ENCODE data around the gene DGKH. TPM values are rescaled to one million over a fixed set of nuclear protein-coding genes. Genes with fewer than 3 reads are reported as not detected.

DGKH gene
- total RNA-seq, 1 experiment from 2014 or later, result 19.1 TPM

DNA sequence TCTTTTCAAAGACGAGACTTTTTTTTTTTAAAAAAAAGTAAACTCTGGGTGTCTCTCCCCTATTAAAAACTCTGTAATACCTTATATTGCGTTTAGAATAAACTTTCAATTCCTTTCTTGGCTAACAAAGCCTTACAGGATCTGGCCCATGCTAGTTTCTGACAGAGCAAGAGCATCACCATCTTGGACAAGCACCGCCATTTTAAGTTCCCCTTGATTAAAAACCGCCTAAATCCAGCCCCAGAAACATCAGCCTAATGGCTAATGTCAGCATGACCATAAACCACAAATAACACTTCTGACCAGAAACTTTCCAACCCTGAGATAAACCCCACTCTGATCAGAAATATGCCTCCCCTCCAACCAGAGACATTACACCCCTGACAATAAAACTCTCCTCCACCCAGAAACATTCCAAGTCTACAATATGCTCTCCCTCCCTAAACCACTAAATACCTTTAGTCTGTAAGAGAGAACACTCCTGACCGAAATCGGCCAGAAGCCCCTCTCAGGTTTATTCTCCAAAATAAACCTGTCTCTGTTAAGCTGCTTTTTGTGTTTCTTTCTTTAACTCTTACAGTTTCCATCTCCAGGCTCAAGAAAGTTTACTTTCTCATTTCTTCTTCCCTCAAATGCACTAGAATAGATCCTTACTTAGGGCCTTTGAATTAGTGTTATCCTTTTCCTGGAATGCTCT is 221.9 kb downstream of the DGKH start:
- intact Hi-C loops (cut with micrococcal nuclease; ENCODE audit: unreplicated experiment), result no loop called here
- TF ChIP-seq, protein P1, sequence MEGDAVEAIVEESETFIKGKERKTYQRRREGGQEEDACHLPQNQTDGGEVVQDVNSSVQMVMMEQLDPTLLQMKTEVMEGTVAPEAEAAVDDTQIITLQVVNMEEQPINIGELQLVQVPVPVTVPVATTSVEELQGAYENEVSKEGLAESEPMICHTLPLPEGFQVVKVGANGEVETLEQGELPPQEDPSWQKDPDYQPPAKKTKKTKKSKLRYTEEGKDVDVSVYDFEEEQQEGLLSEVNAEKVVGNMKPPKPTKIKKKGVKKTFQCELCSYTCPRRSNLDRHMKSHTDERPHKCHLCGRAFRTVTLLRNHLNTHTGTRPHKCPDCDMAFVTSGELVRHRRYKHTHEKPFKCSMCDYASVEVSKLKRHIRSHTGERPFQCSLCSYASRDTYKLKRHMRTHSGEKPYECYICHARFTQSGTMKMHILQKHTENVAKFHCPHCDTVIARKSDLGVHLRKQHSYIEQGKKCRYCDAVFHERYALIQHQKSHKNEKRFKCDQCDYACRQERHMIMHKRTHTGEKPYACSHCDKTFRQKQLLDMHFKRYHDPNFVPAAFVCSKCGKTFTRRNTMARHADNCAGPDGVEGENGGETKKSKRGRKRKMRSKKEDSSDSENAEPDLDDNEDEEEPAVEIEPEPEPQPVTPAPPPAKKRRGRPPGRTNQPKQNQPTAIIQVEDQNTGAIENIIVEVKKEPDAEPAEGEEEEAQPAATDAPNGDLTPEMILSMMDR (IDR thresholded peaks at IDR 0.05; ENCODE audit: unreplicated experiment), result no peak
- H3K36me3 Mint-ChIP-seq (ENCODE audit: insufficient read depth, unreplicated experiment), result peaks cover 20% of the 10 kb centered on the region
- DNase-seq, result no peak
- peaks cover 8% of the 10 kb centered on the region for H3K9me3 Mint-ChIP-seq (ENCODE audit: low read depth, unreplicated experiment)
- no peak overlapping the region for H3K4me3 Mint-ChIP-seq (ENCODE audit: low read depth, unreplicated experiment)
- peaks cover 11% of the 10 kb centered on the region for H3K4me1 Mint-ChIP-seq (ENCODE audit: low read depth, unreplicated experiment)
- BruUV-seq (replicated peaks), result no TSS peak
- H3K27me3 Mint-ChIP-seq (ENCODE audit: unreplicated experiment), result no peaks in the 10 kb centered on the region
- CTCF ChIA-PET, result no interaction called here
- H3K27ac Mint-ChIP-seq (ENCODE audit: unreplicated experiment), result peak overlapping the region; percentile 79

DNA sequence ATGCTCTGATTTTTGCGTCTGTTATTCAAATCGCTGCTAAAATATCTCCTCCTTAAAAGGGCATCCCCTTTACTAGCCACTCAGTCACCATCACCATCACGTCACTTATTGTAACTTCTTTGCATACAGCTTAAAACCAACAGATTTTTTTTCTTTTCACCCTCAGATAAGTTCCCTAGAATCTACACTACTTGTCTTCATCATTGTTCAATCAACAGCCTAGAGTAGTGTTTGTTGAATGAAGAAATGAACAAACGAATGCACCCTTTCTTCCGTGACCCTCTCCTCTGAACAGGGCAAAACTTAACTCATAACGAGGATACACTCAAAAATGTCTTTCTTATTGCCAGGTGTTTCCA is 222.4 kb downstream of the DGKH start:
- no peaks in the 10 kb centered on the region for H3K27me3 Mint-ChIP-seq (ENCODE audit: unreplicated experiment)
- H3K4me3 Mint-ChIP-seq (ENCODE audit: low read depth, unreplicated experiment), result peak overlapping the region; percentile 78
- H3K4me1 Mint-ChIP-seq (ENCODE audit: low read depth, unreplicated experiment), result peaks cover 11% of the 10 kb centered on the region
- TF ChIP-seq, protein P1 (IDR thresholded peaks at IDR 0.05; ENCODE audit: unreplicated experiment), result no peak
- no peak for DNase-seq
- CTCF ChIA-PET, result no interaction called here
- H3K27ac Mint-ChIP-seq (ENCODE audit: unreplicated experiment), result peak overlapping the region; percentile 79
- peaks cover 8% of the 10 kb centered on the region for H3K9me3 Mint-ChIP-seq (ENCODE audit: low read depth, unreplicated experiment)
- no TSS peak for BruUV-seq (replicated peaks)
- peaks cover 20% of the 10 kb centered on the region for H3K36me3 Mint-ChIP-seq (ENCODE audit: insufficient read depth, unreplicated experiment)
- intact Hi-C loops (cut with micrococcal nuclease; ENCODE audit: unreplicated experiment), result no loop called here

DNA sequence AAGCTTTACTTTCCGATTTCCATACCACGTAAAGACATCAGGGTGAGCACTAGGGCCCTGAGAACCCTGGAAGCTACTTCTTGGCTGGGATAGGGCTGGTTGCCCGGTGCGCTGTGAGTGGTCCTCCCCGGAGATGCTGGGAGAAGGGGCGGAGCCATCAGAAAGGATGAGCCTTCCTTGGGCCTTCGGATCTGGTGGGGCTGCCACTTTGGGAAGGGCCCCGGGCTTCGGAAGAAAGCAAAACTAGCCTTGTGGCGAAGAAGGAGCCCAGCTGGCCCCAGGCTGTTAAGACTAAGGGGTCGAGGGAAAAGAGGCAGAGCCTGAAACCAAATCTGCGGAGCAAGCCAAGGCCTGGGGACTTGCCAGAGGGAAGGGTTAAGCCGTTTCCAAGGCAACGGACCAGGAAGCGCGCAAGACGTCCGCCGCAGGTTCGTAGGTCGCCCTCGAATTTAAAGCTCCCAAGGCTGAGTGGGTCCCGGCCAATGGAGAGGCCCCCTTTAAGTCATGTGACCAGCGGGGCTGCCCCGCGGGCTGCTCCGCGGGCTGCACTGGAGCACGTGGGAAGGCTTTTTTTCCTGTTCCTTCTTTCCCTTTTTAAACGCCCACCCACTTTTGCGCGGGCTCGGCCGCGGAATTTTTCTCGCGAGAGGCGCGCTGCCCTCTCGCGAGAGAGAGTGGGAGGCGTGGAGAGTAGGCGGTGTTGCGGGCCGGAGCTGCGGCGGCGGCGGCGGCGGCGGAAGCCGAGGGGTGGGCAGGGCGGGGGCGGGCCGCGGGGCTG is 223.1 kb downstream of the DGKH start:
- BruUV-seq (replicated peaks), result TSS peak; percentile 73
- TF ChIP-seq, protein P1 (IDR thresholded peaks at IDR 0.05; ENCODE audit: unreplicated experiment), result no peak
- peak overlapping the region; percentile 79 for H3K27ac Mint-ChIP-seq (ENCODE audit: unreplicated experiment)
- peaks cover 20% of the 10 kb centered on the region for H3K36me3 Mint-ChIP-seq (ENCODE audit: insufficient read depth, unreplicated experiment)
- peaks cover 8% of the 10 kb centered on the region for H3K9me3 Mint-ChIP-seq (ENCODE audit: low read depth, unreplicated experiment)
- peaks cover 11% of the 10 kb centered on the region for H3K4me1 Mint-ChIP-seq (ENCODE audit: low read depth, unreplicated experiment)
- intact Hi-C loops (cut with micrococcal nuclease; ENCODE audit: unreplicated experiment), result no loop called here
- CTCF ChIA-PET, result interaction anchor here (0.6 kb wide), 1 partner anchor 963 kb away, joined by 3 read pairs; no protein-coding TSS in a partner anchor
- DNase-seq, result peak; percentile 84
- peak overlapping the region; percentile 78 for H3K4me3 Mint-ChIP-seq (ENCODE audit: low read depth, unreplicated experiment)
- no peaks in the 10 kb centered on the region for H3K27me3 Mint-ChIP-seq (ENCODE audit: unreplicated experiment)

DNA sequence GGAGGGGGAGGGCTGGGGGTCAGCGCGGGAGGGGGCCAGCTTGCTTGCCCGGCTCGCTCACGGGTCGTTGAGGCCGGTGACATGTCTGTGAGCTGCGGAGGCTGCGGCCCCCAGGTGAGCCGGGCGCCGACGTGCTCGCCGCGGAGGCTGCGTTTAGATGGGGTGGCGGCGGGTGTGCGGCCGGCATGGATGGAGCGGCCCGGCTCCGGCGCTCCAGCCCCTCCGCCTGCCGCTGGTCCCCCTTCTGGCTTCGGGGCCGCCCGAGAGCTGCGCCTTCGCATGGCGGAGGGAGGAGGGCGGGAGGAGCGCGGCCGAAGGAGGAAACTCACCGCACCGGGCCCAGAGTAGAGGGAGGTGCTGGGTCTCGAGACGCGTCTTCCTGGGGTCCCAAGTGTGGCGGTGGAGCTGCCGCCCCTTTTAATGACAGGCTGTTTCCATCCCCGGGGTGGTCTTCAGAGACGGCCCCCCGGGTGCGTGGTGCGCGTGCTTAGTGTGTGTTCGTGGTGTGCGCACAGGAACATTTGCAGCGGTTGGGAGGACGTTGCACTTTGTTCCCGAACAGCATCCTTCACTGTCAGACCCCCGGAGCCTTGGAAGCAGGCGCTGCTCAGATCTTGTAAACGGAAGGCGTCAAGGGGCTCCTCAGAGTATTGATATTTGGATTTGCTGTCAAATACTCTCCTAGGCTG is 223.8 kb downstream of the DGKH start, which contains the start of gene AKAP11:
AKAP11 (plus strand) TSS at position 38 of the 689 bp plus-strand sequence. CDS start 14,197 bp downstream, outside the sequence.
- TF ChIP-seq, protein P1 (IDR thresholded peaks at IDR 0.05; ENCODE audit: unreplicated experiment), result no peak
- peak; percentile 29 for DNase-seq
- peaks cover 8% of the 10 kb centered on the region for H3K9me3 Mint-ChIP-seq (ENCODE audit: low read depth, unreplicated experiment)
- H3K27ac Mint-ChIP-seq (ENCODE audit: unreplicated experiment), result peak within 1 kb of the TSS; percentile 79
- no peaks in the 10 kb centered on the region for H3K27me3 Mint-ChIP-seq (ENCODE audit: unreplicated experiment)
- CTCF ChIA-PET, result no interaction called here
- BruUV-seq (replicated peaks), result no TSS peak
- peak within 1 kb of the TSS; percentile 78 for H3K4me3 Mint-ChIP-seq (ENCODE audit: low read depth, unreplicated experiment)
- H3K4me1 Mint-ChIP-seq (ENCODE audit: low read depth, unreplicated experiment), result peaks cover 11% of the 10 kb centered on the region
- intact Hi-C loops (cut with micrococcal nuclease; ENCODE audit: unreplicated experiment), result no loop called here
- H3K36me3 Mint-ChIP-seq (ENCODE audit: insufficient read depth, unreplicated experiment), result peaks cover 20% of the 10 kb centered on the region

Measured in Calu3 (cell line).